Endodermal cell (in vitro differentiated cells): ENCODE results near the gene R3HCC1L. TPM values are rescaled to one million over a fixed set of nuclear protein-coding genes. Genes with fewer than 3 reads are reported as not detected.

Experiments
- DNase-seq: peaks from one replicate; pipeline ENCODE4 v3.0.0-alpha.2; 2017
- H3K27ac ChIP-seq: 2 replicates; pipeline ENCODE4 v1.5.1; 2013; ENCODE audit warnings: mild to moderate bottlenecking, low read depth, low read length, moderate library complexity
- H3K27me3 ChIP-seq: 2 replicates; pipeline ENCODE4 v1.6.1; 2013; ENCODE audit warnings: mild to moderate bottlenecking, low read length, moderate library complexity; ENCODE audit not compliant: insufficient read depth, control insufficient read depth, poor library complexity, severe bottlenecking
- H3K36me3 ChIP-seq: 2 replicates; pipeline ENCODE4 v1.7.0; 2013; ENCODE audit warnings: mild to moderate bottlenecking, low read length, moderate library complexity; ENCODE audit not compliant: control insufficient read depth, insufficient read depth
- H3K4me1 ChIP-seq: one replicate; pipeline ENCODE4 v1.7.0; 2013; ENCODE audit warnings: low read length; ENCODE audit not compliant: control insufficient read depth, insufficient read depth
- H3K4me3 ChIP-seq: 2 replicates; pipeline ENCODE4 v1.5.1; 2013; ENCODE audit warnings: mild to moderate bottlenecking, low read length, moderate library complexity
- H3K9ac ChIP-seq: 2 replicates; pipeline ENCODE4 v1.6.1; 2013; ENCODE audit warnings: mild to moderate bottlenecking, low read length, moderate library complexity; ENCODE audit not compliant: poor library complexity, severe bottlenecking; ENCODE audit errors: extremely low read depth
- H3K9me3 ChIP-seq: 2 replicates; pipeline ENCODE4 v1.6.1; 2013; ENCODE audit warnings: mild to moderate bottlenecking, low read length, moderate library complexity; ENCODE audit not compliant: control insufficient read depth
- H3K27ac Mint-ChIP-seq: 2 replicates; pipeline ENCODE4 v1.8.0; 2020; ENCODE audit warnings: mixed read lengths
- H3K27me3 Mint-ChIP-seq: 2 replicates; pipeline ENCODE4 v1.8.0; 2021; ENCODE audit warnings: mild to moderate bottlenecking, mixed read lengths; ENCODE audit not compliant: insufficient read depth
- H3K36me3 Mint-ChIP-seq: 2 replicates; pipeline ENCODE4 v1.8.0; 2020; ENCODE audit warnings: low read depth, mixed read lengths
- H3K4me1 Mint-ChIP-seq: 2 replicates; pipeline ENCODE4 v1.8.0; 2020; ENCODE audit warnings: mixed read lengths
- H3K4me3 Mint-ChIP-seq: 2 replicates; pipeline ENCODE4 v1.8.0; 2020; ENCODE audit warnings: mild to moderate bottlenecking, moderate library complexity, mixed read lengths
- H3K9me3 Mint-ChIP-seq: 2 replicates; pipeline ENCODE4 v1.8.0; 2020; ENCODE audit warnings: mild to moderate bottlenecking, mixed read lengths
- CTCF ChIP-seq: fragments of 200-600 bp; sonication (generic); conservative IDR thresholded peaks from 2 replicates; pipeline ENCODE4 v1.5.0; 2021; ENCODE audit warnings: antibody characterized with exemption, mild to moderate bottlenecking
- WGBS, 2 experiments: methylation state at CpG; one replicate each; pipeline versions ENCODE4 v1.1.5 to v1.1.7; 2013; ENCODE audit warnings: missing lambda C conversion rate in 2 of 2, mixed read lengths in 1 of 2; ENCODE audit not compliant: insufficient coverage in 1 of 2, insufficient read length in 1 of 2; 5-methylcytosine and 5-hydroxymethylcytosine counted together
- total RNA-seq, 2 donors: library from RNA; stranded (reverse); fragmentation: NEBNext Ultra II Directional in 1 of 2; extraction: Animal tissue kit (Norgen Biotek cat#: 25700) in 1 of 2; gene quantifications; 2 replicates in 1 of 2; 3 replicates in 1 of 2; pipeline ENCODE4 v1.2.1, GENCODE V29; 2021

The R3HCC1L gene
- total RNA-seq, 2 donors from 2014 or later: 16.1 to 18.1 TPM

GRCh38 chr10:98139431-98139830, 5.0 kb downstream of the R3HCC1L start:
- H3K4me1 Mint-ChIP-seq: peaks cover 10% of the 10 kb centered on the region
- H3K27me3 Mint-ChIP-seq: no peaks in the 10 kb centered on the region
- no peak overlapping the region for H3K4me3 ChIP-seq
- H3K4me3 Mint-ChIP-seq: no peak overlapping the region
- H3K9me3 ChIP-seq: no peaks in the 10 kb centered on the region
- no peak overlapping the region for H3K27ac ChIP-seq
- H3K9ac ChIP-seq: no peak overlapping the region
- H3K27ac Mint-ChIP-seq: no peak overlapping the region
- 83 to 96% methylated on average over 2 to 3 of the region's 3 CpGs for WGBS, 2 experiments
- H3K9me3 Mint-ChIP-seq: peaks cover under 1% of the 10 kb centered on the region
- no peaks in the 10 kb centered on the region for H3K36me3 Mint-ChIP-seq
- DNase-seq: no peak
- no peaks in the 10 kb centered on the region for H3K4me1 ChIP-seq
- H3K27me3 ChIP-seq: no peaks in the 10 kb centered on the region
- TF ChIP-seq CTCF: no peak
- no peaks in the 10 kb centered on the region for H3K36me3 ChIP-seq

- Histone ChIP-seq H3K27ac (no peak overlapping the region), H3K36me3 (peaks cover 3% of the 10 kb centered on the region), H3K27me3 (no peaks in the 10 kb centered on the region), H3K4me3 (no peak overlapping the region), H3K9me3 (peaks cover 10% of the 10 kb centered on the region), H3K9ac (no peak overlapping the region), H3K4me1 (no peaks in the 10 kb centered on the region)
- peaks cover 6% of the 10 kb centered on the region for H3K36me3 Mint-ChIP-seq
- H3K4me3 Mint-ChIP-seq: no peak overlapping the region
- H3K9me3 Mint-ChIP-seq: peaks cover 3% of the 10 kb centered on the region
- no peaks in the 10 kb centered on the region for H3K27me3 Mint-ChIP-seq
- no peak for DNase-seq
- no peak overlapping the region for H3K27ac Mint-ChIP-seq
- no peaks in the 10 kb centered on the region for H3K4me1 Mint-ChIP-seq
- TF ChIP-seq CTCF: no peak
Observed at GRCh38 chr10:98141484-98142073, 7.1 kb downstream of the R3HCC1L start.

- DNase-seq: no peak
- Mint-ChIP-seq H3K36me3 (peaks cover 32% of the 10 kb centered on the region), H3K4me1 (no peaks in the 10 kb centered on the region), H3K9me3 (peaks cover 37% of the 10 kb centered on the region), H3K27ac (no peak overlapping the region), H3K27me3 (no peaks in the 10 kb centered on the region), H3K4me3 (no peak overlapping the region)
- WGBS, 2 experiments: 94 to 97% methylated on average over 2 of the region's 2 CpGs
- no peak for TF ChIP-seq CTCF
- H3K36me3 ChIP-seq: peaks cover 3% of the 10 kb centered on the region
- no peak overlapping the region for H3K4me3 ChIP-seq
- no peak overlapping the region for H3K9ac ChIP-seq
- H3K9me3 ChIP-seq: peaks cover 40% of the 10 kb centered on the region
- no peaks in the 10 kb centered on the region for H3K4me1 ChIP-seq
- H3K27me3 ChIP-seq: no peaks in the 10 kb centered on the region
- no peak overlapping the region for H3K27ac ChIP-seq
Observed at GRCh38 chr10:98144985-98145384, 10.5 kb downstream of the R3HCC1L start.
